HEK293T (cell line): ENCODE measurements around the gene INS.

Experiments
- HDGF ChIP-seq: fragments of 450-650 bp; IDR thresholded peaks from 2 replicates; pipeline ENCODE4 v1.6.1; 2017; ENCODE audit warnings: antibody characterized with exemption, borderline replicate concordance
- TARDBP ChIP-seq: fragments of 450-650 bp; IDR thresholded peaks from 2 replicates; pipeline ENCODE4 v1.6.1; 2016

GRCh38 chr11:2169626-2170570, 8.9 kb upstream of the INS start:
- TF ChIP-seq HDGF (no peak), TARDBP (no peak)
